Myocyte (in vitro differentiated cells): ENCODE data around the gene GSG1L. TPM values are rescaled to one million over a fixed set of nuclear protein-coding genes. Genes with fewer than 3 reads are reported as not detected.
"Not testable (repeated sequence)": the region's sequence is repeated elsewhere in the genome, so short reads cannot be mapped to it uniquely, and the experiment has no call there.

Source experiments
- DNase-seq: peaks from one replicate; pipeline ENCODE4 v3.0.0-alpha.2; 2012; ENCODE audit warnings: low read depth
- total RNA-seq: library from RNA; depleted of rRNA; stranded (reverse); fragments of >200 nt; gene quantifications from 2 replicates; pipeline ENCODE4 v1.2.3, GENCODE V29; 2014

GSG1L gene
- total RNA-seq, 1 donor from 2014 or later, result not detected

DNA sequence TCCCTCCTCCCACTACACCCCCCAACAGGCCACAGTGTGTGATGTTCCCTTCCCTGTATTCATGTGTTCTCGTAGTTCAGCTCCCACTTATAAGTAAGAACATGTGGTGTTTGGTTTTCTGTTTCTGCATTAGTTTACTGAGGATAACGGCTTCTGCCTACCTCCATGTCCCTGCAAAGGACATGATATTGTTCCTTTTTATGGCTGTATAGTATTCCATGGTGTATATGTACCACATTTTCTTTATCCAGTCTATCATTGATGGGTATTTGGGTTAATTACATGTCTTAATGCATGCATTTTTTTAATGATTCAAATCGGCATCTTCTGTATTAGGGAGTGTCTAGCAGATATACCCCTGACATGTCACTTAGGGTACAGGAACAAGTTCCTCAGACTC is 320.5 kb downstream of the GSG1L start:
- DNase-seq, result not testable (repeated sequence)

DNA sequence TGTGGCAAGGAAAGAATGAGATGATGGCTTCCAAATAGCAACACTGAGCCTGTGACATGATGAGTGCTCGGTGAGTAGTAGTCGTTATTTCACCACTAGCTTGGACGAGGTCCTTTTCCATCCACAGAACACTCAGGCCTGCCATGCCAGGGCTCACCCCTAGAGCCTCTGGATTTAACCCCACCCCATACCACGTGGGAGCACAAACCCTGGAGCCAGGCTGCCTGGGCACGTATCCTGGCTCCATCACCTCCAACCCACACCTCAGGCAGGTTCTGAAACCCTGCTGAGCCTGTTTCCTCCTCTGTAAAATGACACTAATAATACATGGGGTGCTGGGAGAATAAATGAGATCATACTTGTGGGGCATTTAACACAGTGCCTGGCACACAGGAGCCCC is 321.2 kb downstream of the GSG1L start:
- no peak for DNase-seq

DNA sequence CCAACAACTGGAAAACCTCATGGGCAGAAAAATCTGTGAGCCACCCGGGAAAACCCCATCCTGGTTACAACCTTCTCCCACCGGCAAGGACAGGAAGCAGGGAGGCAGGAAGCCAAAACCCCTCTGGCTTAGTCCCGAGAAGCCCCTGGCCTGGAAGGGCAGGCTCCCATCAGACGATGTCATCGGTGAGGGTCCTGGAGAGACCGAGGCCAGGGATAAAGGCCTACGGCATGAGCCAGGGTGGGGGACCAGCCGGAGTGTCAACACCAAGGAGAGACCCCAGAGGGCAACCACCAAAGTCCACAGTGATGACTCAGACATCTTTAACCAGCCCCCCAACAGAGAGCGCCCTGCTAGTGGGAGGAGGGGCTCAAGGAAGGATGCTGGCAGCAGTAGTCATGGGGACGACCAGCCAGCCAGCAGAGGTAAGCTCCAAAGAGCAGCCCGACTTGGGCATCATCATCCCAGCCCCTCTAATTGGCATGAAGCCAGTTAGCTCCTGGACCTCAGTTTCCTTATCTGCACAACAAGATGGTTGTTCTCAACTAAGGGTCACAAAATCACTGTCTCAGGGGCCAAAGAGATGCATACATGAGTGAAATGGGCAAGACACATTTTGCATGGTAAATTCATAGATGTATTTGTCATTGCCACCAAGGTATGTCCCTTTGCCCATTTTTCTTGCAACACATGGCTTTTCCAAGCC is 322.9 kb downstream of the GSG1L start:
- no peak for DNase-seq

DNA sequence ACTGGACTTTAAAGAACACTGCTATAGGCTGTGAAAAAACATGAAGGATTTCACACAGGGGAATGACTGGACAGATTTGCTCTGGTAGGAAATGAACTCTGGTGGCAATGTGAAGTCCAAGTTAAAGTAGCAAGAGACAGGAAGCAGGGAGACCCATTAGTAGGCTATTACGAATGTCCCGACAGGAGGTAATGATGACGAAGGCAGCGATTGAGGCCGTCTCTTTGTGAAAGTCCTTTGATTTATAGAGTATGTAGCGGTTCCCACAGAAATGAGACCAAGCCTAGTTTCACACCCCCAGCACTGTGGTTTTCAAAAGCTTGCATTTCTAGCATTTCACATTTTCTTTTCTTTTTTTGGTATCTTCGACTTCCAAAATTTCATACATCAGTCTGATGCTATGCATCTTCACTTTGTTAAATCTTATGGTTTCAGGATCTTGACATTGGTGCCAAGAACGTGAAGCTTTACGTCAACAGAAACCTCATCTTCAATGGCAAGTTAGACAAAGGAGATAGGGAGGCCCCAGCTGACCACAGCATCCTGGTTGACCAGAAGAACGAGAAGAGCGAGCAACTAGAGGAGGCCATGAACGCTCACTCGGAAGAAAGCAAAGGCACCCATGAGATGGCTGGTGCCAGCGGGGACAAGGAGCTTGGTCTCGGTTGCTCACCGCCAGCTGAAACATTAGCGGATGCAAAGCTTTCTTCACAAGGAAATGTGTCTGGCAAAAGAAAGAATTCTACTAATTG is 323.7 kb downstream of the GSG1L start:
- no peak for DNase-seq

DNA sequence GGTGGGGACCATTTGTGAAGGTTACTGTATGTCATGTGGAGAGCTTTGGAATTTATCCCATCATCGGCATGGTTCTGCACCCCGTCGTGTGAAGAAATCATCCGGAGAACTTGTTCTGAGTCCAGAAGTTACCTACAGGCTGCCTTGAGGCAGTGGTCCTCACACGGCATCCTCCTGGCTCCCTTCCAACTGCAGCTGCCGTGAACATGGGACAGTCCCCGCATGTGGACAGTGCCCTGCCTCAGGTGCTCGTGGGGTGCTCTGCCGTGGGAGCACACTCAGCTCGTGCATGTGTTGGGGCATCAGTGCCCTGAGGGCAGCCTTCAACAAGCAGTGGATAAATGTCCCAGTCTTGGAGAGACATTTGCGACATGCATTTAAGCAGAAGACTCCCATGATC is 324.9 kb downstream of the GSG1L start:
- no peak for DNase-seq

Other genes starting within 250 kb of the GSG1L start
- 53.6 and 62.5 TPM in 2 replicates for gene XPO6, start 148.3 kb upstream of the GSG1L start, total RNA-seq
- gene SBK1, start 228.8 kb upstream of the GSG1L start, total RNA-seq, result 3.7 and 4.3 TPM in 2 replicates